SK-MEL-5 (cell line): ENCODE results near the gene PTGS1. TPM values are rescaled to one million over a fixed set of nuclear protein-coding genes. Genes with fewer than 3 reads are reported as not detected.
"Not testable (repeated sequence)": the region's sequence is repeated elsewhere in the genome, so short reads cannot be mapped to it uniquely, and the experiment has no call there.

Experiments
- DNase-seq: peaks from one replicate; pipeline ENCODE4 v3.0.0-alpha.2; 2016; ENCODE audit warnings: low read depth, low spot score
- in situ Hi-C: cut with HindIII; loops from 2 replicates; pipeline ENCODE4 v1.10.0; 2016; ENCODE audit warnings: low sequenced_read_pairs, high pct_unique_total_duplicates, low pct_unique_long_range_greater_than_20kb
- polyA plus RNA-seq, 2 experiments: library from polyadenylated mRNA; depleted of rRNA; stranded (reverse); fragments of >200 nt; gene quantifications; 2 replicates each; pipeline ENCODE4 v1.2.3, GENCODE V29; 2015
- total RNA-seq: library from RNA; depleted of rRNA; stranded (reverse); fragments of >200 nt; shearing (Covaris generic); gene quantifications from 2 replicates; pipeline ENCODE4 v1.2.3, GENCODE V29; 2014; rRNA removed

PTGS1 gene
- 0.03 and 0.53 TPM in 2 replicates for total RNA-seq
- polyA plus RNA-seq (2015; cell fraction: cytosol; rRNA removed) = 0.27 and 0.53 TPM in 2 replicates
- 0.33 and 1.0 TPM in 2 replicates for polyA plus RNA-seq (2015; cell fraction: nucleus; rRNA removed)

- in situ Hi-C loops = no loop called here
These were observed at the start of gene PTGS1 for GRCh38 chr9:122370869-122371755. Gene PTGS1, plus strand, starts transcription at chr9:122371024. Its CDS starts 61 bp downstream, at chr9:122371085.

GRCh38 chr9:122322553-122322952 is 48.3 kb upstream of the PTGS1 start:
- no peak for DNase-seq
- in situ Hi-C loops = no loop called here

More at GRCh38 chr9:122370869-122371755, at the start of gene PTGS1:
- no peak for DNase-seq

GRCh38 chr9:122324665-122325064 is 46.2 kb upstream of the PTGS1 start:
- in situ Hi-C loops, DNase-seq: not testable (repeated sequence)

- DNase-seq = no peak
- in situ Hi-C loops = no loop called here
These were observed 45.7 kb upstream of the PTGS1 start for GRCh38 chr9:122325124-122325523.

- no peak for DNase-seq
- in situ Hi-C loops = no loop called here
These were observed 43.6 kb upstream of the PTGS1 start for GRCh38 chr9:122327175-122327574.

- in situ Hi-C loops = no loop called here
These were observed 41.2 kb upstream of the PTGS1 start for GRCh38 chr9:122329597-122329996.

GRCh38 chr9:122330466-122330865 is 40.4 kb upstream of the PTGS1 start:
- in situ Hi-C loops, DNase-seq: not testable (repeated sequence)

More at GRCh38 chr9:122329597-122329996, 41.2 kb upstream of the PTGS1 start:
- no peak for DNase-seq

GRCh38 chr9:122331523-122331927 is 39.3 kb upstream of the PTGS1 start:
- no peak for DNase-seq
- in situ Hi-C loops = no loop called here

GRCh38 chr9:122332083-122332482 is 38.7 kb upstream of the PTGS1 start:
- in situ Hi-C loops = no loop called here
- DNase-seq = no peak

GRCh38 chr9:122332644-122333043 is 38.2 kb upstream of the PTGS1 start:
- in situ Hi-C loops = no loop called here
- DNase-seq = no peak

GRCh38 chr9:122333169-122333808 is 37.5 kb upstream of the PTGS1 start:
- DNase-seq = no peak
- in situ Hi-C loops = no loop called here

- in situ Hi-C loops = no loop called here
- no peak for DNase-seq
These were observed 35.9 kb upstream of the PTGS1 start for GRCh38 chr9:122334916-122335315.

- no peak for DNase-seq
- in situ Hi-C loops = no loop called here
These were observed 34.6 kb upstream of the PTGS1 start for GRCh38 chr9:122336189-122336588.

- DNase-seq = no peak
- in situ Hi-C loops = no loop called here
These were observed 33.8 kb upstream of the PTGS1 start for GRCh38 chr9:122336866-122337555.

- no peak for DNase-seq
- in situ Hi-C loops = no loop called here
These were observed 33.3 kb upstream of the PTGS1 start for GRCh38 chr9:122337556-122337929.

- DNase-seq = no peak
- in situ Hi-C loops = no loop called here
These were observed 32.3 kb upstream of the PTGS1 start for GRCh38 chr9:122338536-122338935.

- no peak for DNase-seq
- in situ Hi-C loops = no loop called here
These were observed 31.8 kb upstream of the PTGS1 start for GRCh38 chr9:122338994-122339393.

GRCh38 chr9:122339579-122339978 is 31.2 kb upstream of the PTGS1 start:
- in situ Hi-C loops = no loop called here
- DNase-seq = no peak
